Body of pancreas (tissue), 4 donors: ENCODE results near the gene TM6SF1.

Source experiments
- CTCF ChIP-seq, 7 experiments: fragments of 450-650 bp in 4 of 7; fragments of 200-600 bp in 3 of 7; sonication (generic) in 3 of 7; IDR thresholded peaks; one replicate each; pipeline ENCODE4 v1.5.1; 2016 to 2019; ENCODE audit warnings: antibody characterized with exemption in 7 of 7
- POLR2A ChIP-seq, 3 donors: fragments of 450-650 bp; IDR thresholded peaks; one replicate each; pipeline ENCODE4 v1.6.1; 2016; ENCODE audit warnings: antibody characterized with exemption in 3 of 3, mild to moderate bottlenecking in 2 of 3

GRCh38 chr15:83062768-83063180 is 44.7 kb upstream of the TM6SF1 start:
- no peak for TF ChIP-seq CTCF (IDR thresholded peaks at IDR 0.05)
- no peak for TF ChIP-seq POLR2A (IDR thresholded peaks at IDR 0.05)
